ENCODE measurements around the gene GLRX5. TPM values are rescaled to one million over a fixed set of nuclear protein-coding genes. Genes with fewer than 3 reads are reported as not detected.
A peak's percentile ranks its signal among the peaks of the same experiment; 100 is the strongest.

Gene GLRX5
- total RNA-seq, 2 experiments from 2014 or later, result 52.8 to 54.6 TPM

GRCh38 chr14:95500201-95500681, 34.6 kb upstream of the GLRX5 start:
- no peak overlapping the region for H3K4me3 Mint-ChIP-seq
- no peaks in the 10 kb centered on the region for H3K9me3 Mint-ChIP-seq (ENCODE audit: insufficient read depth)
- ChIA-PET POLR2A (no interaction called here), CTCF (interaction anchor here (2.0 to 17.6 kb wide), 2 partner anchors 28 to 58 kb away, joined by 6 to 199 read pairs; partner anchors contain the start of gene GLRX5)
- no peak for ATAC-seq
- peaks cover 49% of the 10 kb centered on the region for H3K36me3 Mint-ChIP-seq (ENCODE audit: low read depth)
- no peaks in the 10 kb centered on the region for H3K27me3 Mint-ChIP-seq (ENCODE audit: low read depth)
- DNase-seq, result no peak
- H3K4me1 Mint-ChIP-seq (ENCODE audit: low read depth), result peaks cover 84% of the 10 kb centered on the region
- H3K27ac Mint-ChIP-seq, result peak overlapping the region; percentile 52

GRCh38 chr14:95500772-95501401, 34.0 kb upstream of the GLRX5 start:
- POLR2A ChIA-PET, result no interaction called here
- no peak for ATAC-seq

DNA sequence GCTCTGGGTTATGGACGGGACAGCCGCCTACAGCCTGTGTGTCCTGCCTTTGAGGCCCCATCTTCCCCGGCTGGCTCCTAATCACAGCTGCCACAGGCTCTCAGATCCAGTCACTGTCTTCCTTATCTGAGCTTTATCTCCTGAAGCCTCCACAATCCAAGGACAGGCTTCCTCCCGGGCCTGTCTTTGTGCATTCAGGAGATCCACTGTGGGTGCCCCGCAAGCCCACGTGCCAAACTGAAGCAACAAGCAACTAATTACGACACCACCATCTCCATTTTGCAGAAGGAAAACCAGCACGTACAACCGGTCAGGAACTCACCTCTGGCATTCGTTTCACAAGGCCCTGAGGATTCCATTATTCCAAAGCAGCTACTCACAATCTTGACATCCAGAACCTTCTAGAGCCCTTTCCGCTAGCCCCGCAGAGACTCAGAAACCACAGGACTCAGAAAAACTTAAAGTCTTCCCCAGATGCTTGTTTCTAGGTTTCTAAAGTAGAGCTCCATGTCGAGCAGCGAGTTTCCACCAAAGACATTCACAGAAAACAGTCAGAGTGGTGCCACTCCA, 32.4 kb upstream of the GLRX5 start:
- Mint-ChIP-seq H3K4me3 (no peak overlapping the region), H3K27me3 (ENCODE audit: low read depth) (no peaks in the 10 kb centered on the region), H3K36me3 (ENCODE audit: low read depth) (peaks cover 58% of the 10 kb centered on the region), H3K27ac (peak overlapping the region; percentile 28), H3K4me1 (ENCODE audit: low read depth) (peaks cover 82% of the 10 kb centered on the region), H3K9me3 (ENCODE audit: insufficient read depth) (no peaks in the 10 kb centered on the region)
- ATAC-seq (no peak), DNase-seq (no peak)
- ChIA-PET POLR2A (interaction anchor here (0.8 kb wide), 1 partner anchor 13 kb away, joined by 3 read pairs; the partner anchor contains the start of gene SYNE3), CTCF (interaction anchor here (1.2 to 17.6 kb wide), 2 partner anchors 26 to 60 kb away, joined by 4 to 199 read pairs; partner anchors contain the start of gene GLRX5)

More at GRCh38 chr14:95500772-95501401, 34.0 kb upstream of the GLRX5 start:
- DNase-seq, result no peak
- no peaks in the 10 kb centered on the region for H3K9me3 Mint-ChIP-seq (ENCODE audit: insufficient read depth)
- H3K36me3 Mint-ChIP-seq (ENCODE audit: low read depth), result peaks cover 49% of the 10 kb centered on the region
- H3K27me3 Mint-ChIP-seq (ENCODE audit: low read depth), result no peaks in the 10 kb centered on the region
- peak overlapping the region; percentile 52 for H3K27ac Mint-ChIP-seq
- no peak overlapping the region for H3K4me3 Mint-ChIP-seq
- peaks cover 82% of the 10 kb centered on the region for H3K4me1 Mint-ChIP-seq (ENCODE audit: low read depth)
- CTCF ChIA-PET, result interaction anchor here (1.3 to 17.6 kb wide), 2 partner anchors 28 to 59 kb away, joined by 4 to 199 read pairs; partner anchors contain the start of gene GLRX5

DNA sequence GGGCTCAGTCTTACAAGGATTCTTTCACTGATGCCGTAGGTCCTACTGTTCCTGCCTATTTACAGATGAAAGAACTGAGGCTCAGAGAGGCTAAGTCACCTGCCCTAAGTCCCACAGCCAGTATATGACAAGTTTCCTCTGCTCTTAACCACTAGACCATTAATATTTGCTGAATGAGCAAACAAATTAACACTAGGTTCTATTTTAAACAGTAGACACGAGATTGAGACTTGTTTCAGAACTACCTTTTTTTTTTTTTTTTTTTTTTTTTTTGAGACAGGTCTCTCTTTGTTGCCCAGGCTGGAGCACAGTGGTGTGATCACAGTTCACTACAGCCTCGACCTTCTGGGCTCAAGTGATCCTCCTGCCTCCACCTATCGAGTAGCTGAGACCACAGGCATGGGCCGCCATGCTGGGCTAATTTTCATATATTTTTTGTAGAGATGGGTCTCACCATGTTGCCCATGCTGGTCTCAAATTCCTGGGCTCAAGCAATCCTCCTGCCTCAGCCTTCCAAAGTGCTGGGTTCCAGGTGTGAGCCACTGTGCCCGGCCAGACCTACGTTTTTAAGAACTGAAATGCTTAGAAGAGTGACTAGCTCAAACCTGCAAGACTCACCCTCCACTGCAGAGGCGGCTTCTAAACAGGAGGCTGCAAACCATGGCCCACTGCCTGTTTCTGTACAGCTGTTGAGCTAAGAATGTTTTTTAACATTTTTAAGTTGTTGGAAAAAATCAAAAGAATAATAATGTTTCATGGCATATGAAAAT, 31.3 kb upstream of the GLRX5 start:
- H3K27ac Mint-ChIP-seq, result no peak overlapping the region
- peaks cover 67% of the 10 kb centered on the region for H3K36me3 Mint-ChIP-seq (ENCODE audit: low read depth)
- no peak overlapping the region for H3K4me3 Mint-ChIP-seq
- POLR2A ChIA-PET, result interaction anchor here (0.7 to 4.3 kb wide), 8 partner anchors 9 to 35 kb away, joined by 3 to 23 read pairs (median 6); partner anchors contain the start of gene SYNE3
- CTCF ChIA-PET, result interaction anchor here (1.2 to 17.6 kb wide), 5 partner anchors 7 to 61 kb away, joined by 4 to 199 read pairs (median 6); partner anchors contain the start of gene GLRX5
- ATAC-seq, result no peak
- peaks cover 85% of the 10 kb centered on the region for H3K4me1 Mint-ChIP-seq (ENCODE audit: low read depth)
- DNase-seq, result no peak
- H3K9me3 Mint-ChIP-seq (ENCODE audit: insufficient read depth), result no peaks in the 10 kb centered on the region
- H3K27me3 Mint-ChIP-seq (ENCODE audit: low read depth), result no peaks in the 10 kb centered on the region

DNA sequence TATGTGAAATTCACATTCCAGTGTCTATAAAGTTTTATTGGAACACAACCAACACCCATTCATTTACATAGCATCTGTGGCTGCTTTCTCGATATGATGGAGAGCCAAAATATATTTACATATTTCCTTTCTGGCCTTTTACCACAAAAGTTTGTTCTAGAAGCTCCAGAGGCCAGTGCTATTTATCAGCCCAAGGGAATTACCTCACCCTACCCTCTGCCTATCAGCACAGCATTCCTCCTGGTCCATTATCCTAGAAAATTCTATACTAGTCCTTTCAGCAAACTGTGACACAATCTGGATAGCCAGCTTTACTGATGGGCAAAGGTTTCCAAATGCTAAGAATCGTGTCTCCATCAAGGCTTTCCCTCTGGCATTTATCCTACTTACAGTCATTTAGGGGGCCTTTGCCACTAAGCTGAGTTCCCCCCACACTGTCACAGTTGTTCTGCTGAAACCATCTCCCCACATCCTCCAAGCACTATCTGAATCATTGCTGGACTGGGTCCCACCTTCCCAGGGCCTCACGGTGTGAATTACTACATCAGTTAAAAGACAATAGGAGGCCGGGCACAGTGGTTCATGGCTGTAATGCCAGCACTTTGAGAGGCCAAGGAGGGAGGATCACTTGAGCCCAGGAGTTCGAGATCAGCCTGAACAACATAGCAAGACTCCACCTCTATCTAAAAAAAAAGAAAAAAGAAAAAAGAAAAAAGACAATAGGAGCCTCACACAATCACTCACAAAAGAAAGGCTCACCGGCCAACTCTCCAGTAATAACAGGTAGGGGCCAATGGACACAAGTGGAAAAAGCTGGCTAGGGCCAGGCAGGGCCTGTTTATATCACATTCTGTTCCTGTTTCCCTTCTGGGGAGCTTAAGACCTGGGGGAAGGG, 30.5 kb upstream of the GLRX5 start:
- H3K36me3 Mint-ChIP-seq (ENCODE audit: low read depth), result peaks cover 65% of the 10 kb centered on the region
- CTCF ChIA-PET, result interaction anchor here (1.0 to 17.6 kb wide), 7 partner anchors 8 to 77 kb away, joined by 3 to 199 read pairs (median 6); partner anchors contain the start of genes GLRX5 and SYNE3

GRCh38 chr14:95505030-95505589, 29.7 kb upstream of the GLRX5 start:
- ATAC-seq, result no peak
- Mint-ChIP-seq H3K9me3 (ENCODE audit: insufficient read depth) (no peaks in the 10 kb centered on the region), H3K4me3 (no peak overlapping the region), H3K4me1 (ENCODE audit: low read depth) (peaks cover 85% of the 10 kb centered on the region), H3K36me3 (ENCODE audit: low read depth) (peaks cover 69% of the 10 kb centered on the region), H3K27me3 (ENCODE audit: low read depth) (no peaks in the 10 kb centered on the region), H3K27ac (peak overlapping the region; percentile 46)
- ChIA-PET CTCF (interaction anchor here (1.0 to 17.6 kb wide), 7 partner anchors 9 to 78 kb away, joined by 3 to 199 read pairs (median 6); partner anchors contain the start of genes GLRX5 and SYNE3), POLR2A (interaction anchor here (0.6 to 4.3 kb wide), 7 partner anchors 9 to 494 kb away, joined by 3 to 23 read pairs (median 4); no protein-coding TSS in a partner anchor)
- no peak for DNase-seq

More for the DNA sequence above, 30.5 kb upstream of the GLRX5 start:
- POLR2A ChIA-PET, result interaction anchor here (0.6 to 4.3 kb wide), 10 partner anchors 8 to 493 kb away, joined by 3 to 23 read pairs (median 4); no protein-coding TSS in a partner anchor
- Mint-ChIP-seq H3K9me3 (ENCODE audit: insufficient read depth) (no peaks in the 10 kb centered on the region), H3K4me3 (no peak overlapping the region), H3K27ac (peak overlapping the region; percentile 44), H3K4me1 (ENCODE audit: low read depth) (peaks cover 83% of the 10 kb centered on the region), H3K27me3 (ENCODE audit: low read depth) (no peaks in the 10 kb centered on the region)
- ATAC-seq, result no peak
- no peak for DNase-seq

- H3K27me3 Mint-ChIP-seq (ENCODE audit: low read depth), result no peaks in the 10 kb centered on the region
- no peaks in the 10 kb centered on the region for H3K9me3 Mint-ChIP-seq (ENCODE audit: insufficient read depth)
- H3K27ac Mint-ChIP-seq, result peak overlapping the region; percentile 66
- no peak for DNase-seq
- ChIA-PET POLR2A (interaction anchor here (0.8 to 4.3 kb wide), 4 partner anchors 9 to 16 kb away, joined by 3 to 23 read pairs (median 5); partner anchors contain the start of gene SYNE3), CTCF (interaction anchor here (0.7 to 17.6 kb wide), 5 partner anchors 9 to 65 kb away, joined by 3 to 199 read pairs (median 10); partner anchors contain the start of gene GLRX5)
- peaks cover 67% of the 10 kb centered on the region for H3K36me3 Mint-ChIP-seq (ENCODE audit: low read depth)
- no peak for ATAC-seq
- peaks cover 83% of the 10 kb centered on the region for H3K4me1 Mint-ChIP-seq (ENCODE audit: low read depth)
- peak overlapping the region; percentile 15 for H3K4me3 Mint-ChIP-seq
Measured at GRCh38 chr14:95507174-95507573, 27.7 kb upstream of the GLRX5 start.

- Mint-ChIP-seq H3K4me1 (ENCODE audit: low read depth) (peaks cover 78% of the 10 kb centered on the region), H3K9me3 (ENCODE audit: insufficient read depth) (no peaks in the 10 kb centered on the region), H3K27ac (peak overlapping the region; percentile 66), H3K4me3 (no peak overlapping the region), H3K36me3 (ENCODE audit: low read depth) (peaks cover 63% of the 10 kb centered on the region), H3K27me3 (ENCODE audit: low read depth) (no peaks in the 10 kb centered on the region)
- CTCF ChIA-PET, result interaction anchor here (0.7 to 17.6 kb wide), 5 partner anchors 10 to 65 kb away, joined by 3 to 199 read pairs (median 10); partner anchors contain the start of gene GLRX5
- POLR2A ChIA-PET, result interaction anchor here (1.2 to 4.3 kb wide), 2 partner anchors 8 to 16 kb away, joined by 7 to 23 read pairs; partner anchors contain the start of gene SYNE3
- peak; percentile 51 for DNase-seq
- peak; percentile 64 for ATAC-seq
Measured at GRCh38 chr14:95507701-95508103, 27.1 kb upstream of the GLRX5 start.

DNA sequence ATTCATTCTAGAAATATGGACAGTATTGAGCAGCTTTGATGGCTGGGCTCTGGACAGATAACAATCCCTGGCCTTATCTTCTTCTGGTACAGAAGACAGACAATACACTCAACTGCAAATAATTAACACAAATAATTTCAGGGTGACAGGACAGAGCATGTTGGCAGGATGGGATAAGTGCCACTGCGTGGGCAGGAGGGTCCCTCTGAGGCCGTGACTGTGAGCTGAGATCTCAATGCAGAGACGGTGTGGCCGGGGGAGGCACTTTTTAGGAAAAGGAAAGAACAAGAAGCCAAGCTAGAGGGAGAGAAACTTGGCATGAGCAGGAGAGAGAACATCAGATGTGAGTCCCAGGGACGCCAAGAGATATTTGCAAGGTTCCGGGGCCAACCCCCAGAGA, 26.5 kb upstream of the GLRX5 start:
- Mint-ChIP-seq H3K27me3 (ENCODE audit: low read depth) (no peaks in the 10 kb centered on the region), H3K4me1 (ENCODE audit: low read depth) (peaks cover 79% of the 10 kb centered on the region), H3K36me3 (ENCODE audit: low read depth) (peaks cover 64% of the 10 kb centered on the region), H3K4me3 (no peak overlapping the region), H3K9me3 (ENCODE audit: insufficient read depth) (no peaks in the 10 kb centered on the region), H3K27ac (peak overlapping the region; percentile 66)
- CTCF ChIA-PET, result interaction anchor here (0.9 to 17.6 kb wide), 4 partner anchors 11 to 66 kb away, joined by 3 to 199 read pairs (median 14); partner anchors contain the start of gene GLRX5
- DNase-seq, result no peak
- ATAC-seq, result no peak
- POLR2A ChIA-PET, result no interaction called here

GRCh38 chr14:95509495-95509894, 25.4 kb upstream of the GLRX5 start:
- H3K36me3 Mint-ChIP-seq (ENCODE audit: low read depth), result peaks cover 60% of the 10 kb centered on the region
- H3K4me3 Mint-ChIP-seq, result no peak overlapping the region
- ChIA-PET CTCF (interaction anchor here (2.4 to 17.6 kb wide), 3 partner anchors 12 to 67 kb away, joined by 10 to 199 read pairs (median 18); partner anchors contain the start of gene GLRX5), POLR2A (no interaction called here)
- H3K27me3 Mint-ChIP-seq (ENCODE audit: low read depth), result no peaks in the 10 kb centered on the region
- no peak for ATAC-seq
- H3K27ac Mint-ChIP-seq, result no peak overlapping the region
- no peak for DNase-seq
- H3K9me3 Mint-ChIP-seq (ENCODE audit: insufficient read depth), result no peaks in the 10 kb centered on the region
- peaks cover 78% of the 10 kb centered on the region for H3K4me1 Mint-ChIP-seq (ENCODE audit: low read depth)

Measured in activated CD8-positive, alpha-beta T cell treated with anti-CD3 and anti-CD28 coated beads, Interleukin-2, amount 10 ng/mL, durations not matched to agents 7 days and 5 days (primary cell).